HK-2 (cell line): ENCODE results near the gene ZCCHC7.
A peak's percentile ranks its signal among the peaks of the same experiment; 100 is the strongest.
"Not testable (repeated sequence)": the region's sequence is repeated elsewhere in the genome, so short reads cannot be mapped to it uniquely, and the experiment has no call there.

ENCODE experiments used
- DNase-seq: peaks from one replicate; pipeline ENCODE4 v3.0.0-alpha.2; 2018; ENCODE audit not compliant: unreplicated experiment

Gene ZCCHC7

DNA sequence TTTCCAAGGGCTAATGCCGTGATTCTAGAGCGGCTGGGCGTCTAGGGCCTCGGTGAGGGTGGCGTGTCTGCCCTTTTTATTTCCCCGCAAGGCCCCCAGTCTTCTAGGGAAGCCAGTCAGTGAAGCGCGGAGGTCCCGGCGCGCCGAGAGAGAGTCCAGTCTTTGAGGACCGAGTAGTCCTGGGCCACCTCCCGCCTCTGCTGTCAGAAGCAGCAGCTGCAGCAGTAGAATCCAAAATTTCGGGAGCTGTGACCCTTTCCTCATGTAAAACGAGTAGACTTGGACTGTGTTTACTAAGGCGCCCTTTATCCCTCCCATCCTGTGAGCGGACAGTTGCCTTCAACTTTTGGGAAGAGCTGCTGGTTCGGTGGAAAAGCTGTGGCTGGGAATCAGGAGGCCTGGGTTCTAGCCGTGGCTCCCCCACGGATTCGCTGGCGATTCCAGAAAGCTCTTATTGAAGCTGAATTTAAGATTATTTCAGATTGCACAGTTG, 515 bp downstream of the ZCCHC7 start:
- DNase-seq, result not testable (repeated sequence)

DNA sequence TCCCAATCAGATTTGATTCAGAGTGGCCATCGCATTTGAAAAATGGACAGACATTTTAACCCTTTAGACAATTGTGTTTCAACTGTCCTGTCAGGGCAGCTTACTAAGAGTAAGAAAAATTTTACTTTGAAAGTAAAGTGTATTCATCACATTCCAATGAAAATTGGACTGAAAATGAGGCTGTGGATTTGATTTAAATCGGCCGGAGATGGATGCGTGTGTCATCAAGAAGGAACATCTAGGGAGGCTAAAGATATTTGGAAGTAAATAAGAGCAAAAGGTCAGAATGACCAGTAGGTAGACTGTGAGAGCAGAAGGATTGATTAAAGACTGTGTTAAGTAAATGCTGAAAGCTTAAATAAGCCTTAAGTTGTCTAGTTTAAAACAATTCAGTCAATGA, 1.5 kb downstream of the ZCCHC7 start:
- DNase-seq, result no peak

DNA sequence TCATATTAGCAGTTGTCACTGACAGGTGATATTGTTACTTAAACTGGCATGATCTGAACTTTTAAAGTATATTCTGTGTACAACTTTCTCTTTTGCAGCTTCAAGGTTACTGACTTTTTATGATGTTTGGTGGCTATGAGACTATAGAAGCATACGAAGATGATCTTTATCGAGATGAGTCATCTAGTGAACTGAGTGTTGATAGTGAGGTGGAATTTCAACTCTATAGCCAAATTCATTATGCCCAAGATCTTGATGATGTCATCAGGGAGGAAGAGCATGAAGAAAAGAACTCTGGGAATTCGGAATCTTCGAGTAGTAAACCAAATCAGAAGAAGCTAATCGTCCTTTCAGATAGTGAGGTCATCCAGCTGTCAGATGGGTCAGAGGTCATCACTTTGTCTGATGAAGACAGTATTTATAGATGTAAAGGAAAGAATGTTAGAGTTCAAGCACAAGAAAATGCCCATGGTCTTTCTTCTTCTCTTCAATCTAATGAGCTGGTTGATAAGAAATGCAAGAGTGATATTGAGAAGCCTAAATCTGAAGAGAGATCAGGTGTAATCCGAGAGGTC, 5.9 kb downstream of the ZCCHC7 start:
- DNase-seq, result no peak

DNA sequence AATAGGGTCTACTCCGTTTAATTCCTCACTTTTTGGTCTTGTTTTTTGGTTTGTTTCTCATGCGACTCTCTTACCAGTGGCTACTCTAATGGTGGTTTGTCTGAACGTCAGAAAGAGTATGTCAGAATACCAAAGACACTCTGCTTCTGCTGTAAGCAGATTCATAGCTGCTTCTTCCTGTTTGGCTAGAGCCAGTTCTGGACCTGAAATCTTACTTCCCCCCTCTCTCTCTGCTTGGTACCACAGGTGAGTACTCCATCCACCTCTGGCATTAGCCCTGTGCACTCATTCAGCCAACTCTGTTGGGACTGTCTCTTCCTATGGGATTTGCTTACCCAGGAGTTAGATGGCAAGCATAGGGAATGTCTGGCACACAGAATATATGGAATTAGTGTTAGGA, 6.6 kb downstream of the ZCCHC7 start:
- no peak for DNase-seq

DNA sequence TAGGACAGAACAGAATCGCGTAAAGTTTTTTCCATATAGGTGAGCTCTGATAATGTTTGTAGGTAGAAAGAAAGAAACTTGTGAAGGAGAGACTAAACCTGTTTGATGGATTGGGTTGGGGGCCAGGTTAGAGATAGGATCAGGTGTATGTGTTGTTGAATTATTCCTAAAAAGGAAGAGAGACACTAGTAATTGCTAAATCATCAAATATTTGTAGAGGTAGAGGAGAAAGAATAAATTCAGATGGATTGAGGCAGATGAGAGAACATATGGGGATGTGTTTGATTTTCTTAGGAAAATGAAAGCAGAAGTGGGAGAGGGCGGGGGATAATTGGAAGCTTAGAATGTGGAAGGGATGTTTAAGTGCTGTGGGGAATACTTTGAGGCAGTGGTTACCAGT, 7.7 kb downstream of the ZCCHC7 start:
- DNase-seq, result no peak

DNA sequence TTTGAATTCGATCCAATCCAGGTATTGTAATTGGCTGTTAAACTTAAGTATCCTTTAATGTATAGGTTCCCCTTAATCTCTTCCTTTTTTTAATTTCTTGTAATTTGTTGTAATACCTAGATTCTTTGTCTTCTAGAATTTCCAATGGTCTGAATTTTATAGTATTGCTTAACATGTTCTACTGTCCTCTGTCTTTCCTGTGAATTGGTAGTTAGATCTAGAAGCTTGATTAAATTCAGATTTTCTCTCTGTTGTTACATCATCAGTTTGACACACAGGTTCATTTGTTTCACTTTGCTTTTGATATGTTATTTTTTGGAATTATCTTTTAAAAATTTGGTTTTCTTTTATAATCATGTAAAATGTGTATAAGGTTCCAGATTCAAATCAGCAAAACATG, 13.8 kb downstream of the ZCCHC7 start:
- no peak for DNase-seq

DNA sequence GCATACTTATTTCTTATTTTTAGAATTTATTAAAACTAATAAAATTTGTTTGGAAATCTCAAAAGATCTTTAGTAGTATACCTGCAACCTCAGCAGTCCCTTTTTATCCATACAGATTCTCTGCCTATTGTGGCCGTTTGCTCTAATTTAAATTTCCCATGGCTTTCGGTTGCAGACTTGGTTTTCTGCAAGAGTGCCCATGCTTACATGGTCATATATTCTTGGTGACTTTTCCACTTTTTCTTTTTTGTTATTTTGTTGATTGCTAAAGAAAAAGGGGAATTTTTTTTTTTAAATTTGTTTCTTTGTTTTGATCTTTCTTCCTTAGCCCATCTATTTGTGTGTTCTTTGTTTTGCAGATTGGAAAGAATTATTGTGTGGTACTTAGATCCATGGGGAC, 20.6 kb downstream of the ZCCHC7 start:
- DNase-seq, result no peak

DNA sequence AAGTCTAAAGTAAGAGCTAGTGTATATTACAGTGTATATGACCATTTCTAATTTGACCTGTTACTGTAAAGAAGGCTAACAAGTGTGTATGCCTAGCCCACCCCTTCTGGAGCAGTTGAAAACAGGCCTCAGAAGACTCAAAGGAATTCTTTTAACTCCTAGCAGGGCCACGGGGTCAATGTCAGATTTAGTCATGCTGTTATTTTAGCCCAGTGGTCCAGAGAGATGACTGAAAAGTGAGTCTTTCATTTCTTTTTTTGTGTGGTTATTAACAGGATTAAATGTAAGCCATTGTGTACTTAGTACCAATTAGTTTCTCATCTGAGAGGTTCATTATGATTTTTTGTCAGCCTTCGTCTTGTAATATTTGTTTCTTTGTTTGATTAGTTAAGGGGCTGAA, 24.4 kb downstream of the ZCCHC7 start:
- peak; percentile 4 for DNase-seq

DNA sequence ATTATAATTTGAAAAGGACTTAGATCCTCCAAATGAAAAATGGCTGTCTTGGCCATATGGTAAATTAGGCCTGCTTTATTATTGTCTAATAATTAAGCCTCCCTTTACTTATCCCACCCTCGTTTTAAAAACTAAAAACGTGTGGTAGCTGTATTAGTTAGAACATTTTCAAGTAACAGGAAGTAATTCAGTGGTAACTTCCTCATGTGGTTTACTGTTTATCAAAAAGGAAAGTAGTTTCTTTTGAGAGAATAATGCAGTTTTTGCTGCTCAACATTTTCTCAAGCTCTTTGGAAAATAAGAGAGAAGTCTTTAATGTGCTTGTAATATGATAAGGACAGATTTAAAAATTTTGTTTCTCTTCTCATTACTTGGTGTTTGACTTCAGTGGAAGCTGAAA, 26.0 kb downstream of the ZCCHC7 start:
- no peak for DNase-seq

DNA sequence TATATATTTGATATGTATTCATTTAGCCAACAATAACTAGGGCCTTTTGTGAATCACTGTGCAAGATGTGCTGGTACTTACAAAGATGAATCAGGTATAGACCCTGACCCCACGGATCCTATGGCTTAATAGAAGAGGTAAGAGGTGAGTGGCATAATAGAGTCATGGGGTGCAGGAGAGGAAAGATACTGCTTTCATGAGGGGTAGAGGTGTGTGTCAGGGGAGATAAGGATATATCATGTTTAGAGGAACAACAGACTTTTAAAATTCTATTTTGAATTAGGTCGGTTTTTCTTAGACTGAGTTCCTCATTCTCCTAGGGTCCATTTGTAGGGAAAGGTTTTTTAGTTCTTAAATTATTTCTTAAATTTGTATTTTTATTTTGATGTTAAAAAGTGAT, 27.8 kb downstream of the ZCCHC7 start:
- no peak for DNase-seq

DNA sequence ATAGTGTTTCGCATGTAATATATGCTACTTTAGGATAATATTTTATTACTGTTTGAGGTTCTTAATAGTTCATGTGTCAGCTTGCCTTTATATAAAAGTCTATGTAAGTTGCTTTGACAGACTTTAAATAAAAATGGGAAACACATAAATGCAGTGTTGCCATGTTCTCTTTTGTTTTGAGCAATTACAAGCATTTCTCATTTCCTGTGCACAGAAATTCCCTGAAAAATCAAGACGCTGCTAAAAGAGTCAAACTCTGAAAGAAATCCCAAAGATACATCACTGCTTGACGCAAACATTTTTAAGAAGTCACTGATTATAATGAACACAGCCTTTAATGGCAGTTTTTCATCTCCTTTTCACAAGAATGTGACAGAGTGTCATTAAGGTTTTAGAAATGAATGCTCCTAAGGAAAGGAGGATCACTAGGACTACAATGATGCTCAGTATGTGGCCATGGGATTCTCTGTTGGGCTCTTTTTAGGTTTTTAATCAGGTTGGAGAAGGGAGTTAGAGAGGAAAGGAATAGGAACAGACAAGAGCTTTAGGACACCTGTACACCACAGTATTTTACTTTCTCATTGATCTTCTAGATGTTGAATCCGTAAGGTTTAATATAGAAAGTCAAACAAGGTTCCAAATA, 29.4 kb downstream of the ZCCHC7 start:
- DNase-seq, result no peak

DNA sequence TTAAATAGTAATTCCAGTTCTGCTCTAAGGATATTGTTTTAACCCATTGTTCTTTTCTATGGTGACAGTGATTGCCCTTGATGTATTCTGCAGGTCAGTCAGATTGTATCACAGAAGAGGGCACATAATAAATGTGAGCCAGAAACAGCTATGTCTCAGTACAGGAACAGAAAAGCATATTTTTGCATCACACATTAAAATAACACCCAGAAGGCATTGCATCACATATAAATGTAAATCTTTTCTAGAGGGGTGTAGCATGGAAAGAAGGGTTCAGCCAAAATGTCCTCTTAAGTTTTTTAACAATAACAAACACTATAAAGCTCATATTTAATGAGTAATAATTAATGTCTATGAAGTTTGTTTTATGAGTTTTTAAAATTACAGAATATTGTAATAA, 30.0 kb downstream of the ZCCHC7 start:
- no peak for DNase-seq

DNA sequence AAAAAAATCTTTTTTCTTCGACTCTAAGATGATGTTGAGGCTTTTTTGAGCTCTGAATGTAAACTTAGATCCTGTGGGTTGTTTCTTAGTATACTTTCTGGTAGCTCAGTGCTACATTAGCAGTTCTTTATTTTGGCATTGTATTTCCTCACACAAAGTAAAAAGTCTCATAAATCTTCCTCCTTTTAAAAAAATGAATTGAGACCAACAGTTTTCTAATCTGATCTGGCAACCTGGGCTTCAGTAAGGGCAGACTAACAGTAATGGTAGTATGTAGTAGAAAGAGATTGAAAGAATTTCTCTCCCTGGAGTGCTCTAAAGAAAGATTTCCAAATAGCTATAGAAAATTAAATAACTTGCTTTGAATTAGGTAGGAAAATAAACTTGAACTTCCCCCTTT, 31.4 kb downstream of the ZCCHC7 start:
- no peak for DNase-seq

DNA sequence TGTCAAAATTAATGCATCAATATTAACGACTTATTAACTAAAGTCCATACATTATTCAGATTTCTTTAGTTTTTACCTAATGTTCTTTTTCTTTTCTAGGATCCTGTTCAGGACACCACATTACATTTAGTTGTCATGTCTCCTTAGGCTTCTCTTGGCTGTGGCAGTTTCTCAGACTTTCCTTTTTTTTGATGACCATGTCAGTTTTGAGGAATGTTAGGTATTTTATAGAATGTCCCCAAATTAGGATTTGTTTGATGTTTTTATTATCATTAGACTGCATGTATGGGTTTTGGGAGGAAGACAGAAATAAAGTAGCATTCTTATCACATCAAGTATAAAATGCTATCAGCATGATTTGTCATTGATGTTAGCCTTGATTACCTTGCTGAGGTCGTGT, 32.0 kb downstream of the ZCCHC7 start:
- no peak for DNase-seq

DNA sequence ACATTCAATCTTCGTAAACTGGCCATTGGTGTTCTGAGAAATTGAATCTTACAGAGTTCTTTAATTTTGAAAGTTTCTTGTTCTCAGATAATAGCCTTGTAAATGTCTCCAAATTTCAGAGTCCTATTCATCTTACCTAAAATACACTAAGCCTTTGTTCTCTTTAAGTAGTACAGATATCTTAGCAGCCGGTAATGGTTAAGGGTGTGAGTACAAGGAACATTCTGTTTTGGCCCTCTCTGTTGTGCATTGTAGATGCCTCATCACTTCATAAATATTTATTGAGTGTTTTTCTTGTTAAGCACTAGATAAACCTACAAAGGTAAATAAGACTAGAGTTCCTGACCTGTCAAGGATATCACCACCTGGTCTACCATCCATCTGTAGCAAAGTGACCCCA, 35.2 kb downstream of the ZCCHC7 start:
- DNase-seq, result no peak

DNA sequence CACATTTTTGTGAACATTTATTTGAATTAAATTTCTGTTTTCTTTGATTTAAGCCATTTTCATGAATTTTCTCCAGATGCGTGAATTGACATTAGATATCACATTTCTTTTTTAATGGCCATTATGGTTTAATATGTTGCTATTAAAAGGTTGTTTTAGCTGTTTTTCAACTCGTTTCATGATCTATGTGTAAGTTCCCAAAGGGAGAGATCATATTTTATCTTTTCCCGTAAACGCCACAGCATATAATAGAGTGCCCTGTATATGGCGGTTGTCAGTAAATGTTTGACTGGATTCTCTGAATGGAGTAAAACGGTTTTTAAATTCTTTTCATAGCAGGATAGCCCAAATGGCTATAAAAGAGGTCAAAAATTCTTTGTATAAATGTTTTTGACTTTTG, 35.8 kb downstream of the ZCCHC7 start:
- DNase-seq, result no peak

DNA sequence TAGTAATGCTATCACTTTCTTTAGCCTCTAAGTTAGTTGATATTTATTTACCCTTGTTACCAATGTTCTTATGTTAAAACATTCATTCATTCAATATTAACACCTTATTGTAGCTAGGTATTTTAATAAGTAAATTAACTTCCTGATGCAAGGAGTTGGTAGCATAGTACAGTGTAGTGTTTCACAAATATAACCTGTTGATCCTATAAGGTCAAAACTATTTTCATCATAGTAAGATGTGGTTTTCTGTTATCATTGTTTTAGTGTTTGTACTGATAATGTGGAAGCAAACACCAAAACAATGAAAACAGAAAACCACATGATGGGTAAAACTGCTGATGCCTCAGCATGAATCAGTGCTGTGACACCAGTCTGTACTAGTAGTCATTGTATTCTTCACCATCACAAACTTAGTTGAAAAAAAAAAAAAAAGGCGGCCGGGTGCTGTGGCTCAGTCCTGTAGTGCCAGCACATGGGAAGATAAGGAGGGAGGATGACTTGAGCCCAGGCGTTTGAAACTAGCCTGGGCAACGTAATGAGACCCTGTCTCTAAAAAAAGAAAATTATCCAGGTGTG, 36.5 kb downstream of the ZCCHC7 start:
- no peak for DNase-seq

DNA sequence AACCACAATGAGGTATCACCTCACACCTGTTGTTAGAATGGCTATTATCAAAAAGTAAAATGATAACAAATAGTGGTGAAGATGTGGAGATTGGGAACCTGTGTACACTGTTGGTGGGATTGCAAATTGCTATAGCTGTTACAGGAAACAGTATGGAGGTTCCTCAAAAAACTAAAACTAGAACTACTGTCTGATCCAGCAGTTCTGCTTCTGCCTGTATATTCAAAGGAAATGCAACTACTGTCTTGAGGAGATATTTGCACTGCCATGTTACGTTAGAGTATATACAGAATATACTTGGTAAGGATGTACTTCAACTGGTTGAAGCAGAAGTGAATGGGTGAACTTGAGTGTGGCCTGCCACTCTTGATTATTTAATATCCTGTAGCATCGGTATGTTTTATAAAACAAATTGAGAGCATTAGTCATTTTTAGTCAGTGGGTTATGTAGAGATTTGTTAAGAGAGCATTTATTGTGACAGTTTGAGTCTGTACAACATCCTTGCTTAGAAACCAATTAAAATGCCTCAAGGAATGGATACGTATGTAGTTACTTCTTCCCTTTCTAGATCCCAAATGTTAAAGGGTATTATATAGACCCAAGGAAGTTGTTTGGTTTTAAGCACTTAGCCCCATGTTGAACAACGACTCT, 37.5 kb downstream of the ZCCHC7 start:
- DNase-seq, result no peak

DNA sequence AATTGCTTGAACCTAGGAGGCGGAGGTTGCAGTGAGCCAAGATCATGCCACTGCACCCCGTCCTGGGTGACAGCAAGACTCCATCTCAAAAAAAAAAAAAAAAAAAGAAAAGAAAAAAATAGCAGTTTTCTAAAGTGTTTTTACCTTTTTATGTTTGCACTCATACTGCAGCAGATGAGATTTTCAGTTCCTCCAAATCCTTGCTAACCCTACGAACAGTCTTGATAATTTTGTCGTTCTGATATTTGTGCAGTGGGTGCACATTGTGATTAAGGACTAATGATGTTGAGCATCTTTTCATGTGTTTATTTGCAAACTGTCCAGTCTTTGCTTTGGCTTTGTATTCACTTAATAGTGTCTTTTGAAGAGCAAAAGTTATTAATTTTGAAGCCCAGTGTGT, 42.9 kb downstream of the ZCCHC7 start:
- no peak for DNase-seq

DNA sequence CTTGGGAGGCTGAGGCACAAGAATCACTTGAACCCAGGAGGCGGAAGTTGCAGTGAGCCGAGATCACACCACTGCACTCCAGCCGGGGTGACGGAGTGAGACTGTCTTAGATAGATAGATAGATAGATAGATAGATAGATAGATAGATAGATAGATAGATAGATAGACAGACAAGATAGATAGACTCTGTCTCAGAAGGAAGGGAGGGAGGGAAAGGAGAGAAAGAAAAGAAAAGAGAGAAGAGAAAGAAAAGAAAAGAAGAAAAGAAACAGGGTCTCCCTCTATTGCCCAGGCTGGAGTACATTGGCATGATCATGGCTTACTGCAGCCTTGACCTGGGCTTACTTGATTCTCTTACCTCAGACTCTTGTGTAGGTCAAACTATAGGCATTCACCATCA, 44.0 kb downstream of the ZCCHC7 start:
- not testable (repeated sequence) for DNase-seq

DNA sequence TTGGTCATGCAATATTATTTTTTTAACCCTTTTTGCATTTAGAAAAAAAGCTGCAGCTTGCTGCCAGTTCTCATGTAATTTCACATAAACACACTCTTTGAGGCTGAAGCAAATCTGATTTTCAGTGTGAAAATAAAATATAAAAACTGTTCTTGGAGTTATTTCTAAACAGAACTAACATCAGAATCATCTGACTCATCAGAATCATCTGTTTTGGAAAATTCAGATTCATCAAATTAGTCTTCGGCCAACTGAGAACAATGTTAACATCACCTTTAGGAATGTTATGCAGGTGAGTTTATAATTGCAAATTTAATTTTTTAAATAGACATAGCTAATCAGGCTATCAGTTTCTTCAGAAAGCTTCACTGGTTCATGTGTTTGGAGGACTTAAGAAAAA, 45.3 kb downstream of the ZCCHC7 start:
- DNase-seq, result no peak

DNA sequence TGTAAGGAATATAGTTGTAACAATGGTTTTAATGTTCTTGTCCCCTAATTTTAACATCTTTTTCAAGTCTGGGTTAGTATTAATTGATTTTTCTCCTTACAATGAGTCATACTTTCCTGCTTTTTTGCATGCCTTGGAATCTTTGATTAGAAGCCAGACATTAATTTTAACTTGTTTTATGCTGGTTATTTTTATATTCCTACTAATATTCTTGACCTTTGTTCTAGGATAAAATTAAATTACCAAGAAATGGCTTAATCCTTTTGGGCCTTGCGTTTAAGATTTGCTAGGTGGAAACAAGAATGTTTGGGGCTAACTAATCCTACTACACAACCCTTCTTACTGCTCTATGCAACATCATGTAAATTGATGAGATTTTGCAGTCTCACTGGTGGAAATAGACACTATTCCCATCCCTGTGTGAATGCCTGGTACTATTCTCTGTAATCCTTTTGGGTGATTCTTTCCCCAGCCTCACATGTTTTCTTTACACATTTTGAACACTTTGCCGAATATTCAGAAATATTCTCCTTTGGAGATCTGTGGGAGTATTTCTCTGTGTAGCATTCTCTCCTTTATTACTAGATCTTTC, 47.2 kb downstream of the ZCCHC7 start:
- no peak for DNase-seq

DNA sequence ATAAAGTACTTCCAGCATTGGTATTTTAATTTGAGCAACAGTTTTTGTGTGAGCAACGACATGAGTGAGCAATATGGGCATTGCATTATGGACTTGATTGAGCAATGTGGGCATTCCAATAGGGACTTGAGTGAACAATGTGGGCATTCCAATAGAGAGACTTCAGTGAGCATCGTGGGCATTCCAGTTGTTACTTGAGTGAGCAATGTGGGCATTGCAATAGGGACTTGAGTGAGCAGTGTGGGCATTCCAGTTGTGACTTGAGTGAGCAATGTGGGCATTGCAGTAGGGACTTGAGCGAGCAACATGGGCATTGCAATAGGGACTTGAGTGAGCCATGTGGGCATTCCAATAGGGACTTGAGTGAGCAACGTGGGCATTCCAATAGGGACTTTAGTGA, 52.2 kb downstream of the ZCCHC7 start:
- DNase-seq, result no peak
